K562 (cell line): ENCODE results near the gene PCSK6. TPM values are rescaled to one million over a fixed set of nuclear protein-coding genes. Genes with fewer than 3 reads are reported as not detected.

Source experiments
- ATAC-seq: fragments of 200-7000 bp; cut with Tn5 transposase; 3 replicates; pipeline ENCODE4 v1.9.1; 2020; ENCODE audit warnings: moderate library complexity
- BruUV-seq: library from RNA; stranded (reverse); fragments of 400-500 nt; replicated peaks from 2 replicates; lab custom pipeline; 2021; lab: Mats Ljungman, UMichigan
- CTCF ChIA-PET: fragments of 300-600 bp; formaldehyde crosslinking; extraction: SDS; loops from one replicate; lab custom pipeline; 2021; ENCODE audit warnings: low intra/inter-chr PET ratio; lab: Yijun Ruan, JAX
- POLR2A ChIA-PET: fragments of 300-600, 350-650 bp; sonication (Branson Sonifier 250); formaldehyde crosslinking; extraction: SDS; loops from one replicate; lab custom pipeline; 2021; ENCODE audit warnings: antibody characterized with exemption, inconsistent platforms; lab: Yijun Ruan, JAX
- DNase-seq, 4 experiments: peaks; one replicate each; pipeline versions ENCODE4 v3.0.0 to v3.0.0-alpha.2; 2011 to 2018; ENCODE audit warnings: low spot score in 3 of 4, mixed read lengths in 3 of 4; ENCODE audit errors: extremely low read depth in 1 of 4
- FAIRE-seq: peaks from 2 replicates; lab custom pipeline; 2011; peaks lifted over from hg19 to GRCh38; lab: Jason Lieb, UNC
- H2AFZ ChIP-seq: 2 replicates; pipeline ENCODE4 v1.6.0; 2011; ENCODE audit warnings: low read depth, low read length, control low read depth, inconsistent platforms
- H3K27ac ChIP-seq: fragments of 200-600 bp; 3 replicates; pipeline ENCODE4 v1.8.0; 2011; ENCODE audit warnings: low read depth, mild to moderate bottlenecking, control low read depth, inconsistent platforms, low read length, moderate library complexity, mixed read lengths; ENCODE audit errors: extremely low read depth
- H3K27me3 ChIP-seq, 2 experiments: fragments of 300-600 bp in 1 of 2; 2 replicates in 1 of 2; 3 replicates in 1 of 2; pipeline versions ENCODE4 v1.6.0 to v1.8.0; 2011; ENCODE audit warnings: inconsistent platforms in 2 of 2, low read length in 2 of 2, mild to moderate bottlenecking in 1 of 2, mixed read lengths in 1 of 2, moderate library complexity in 1 of 2; ENCODE audit not compliant: control insufficient read depth in 2 of 2, insufficient read depth in 2 of 2
- H3K36me3 ChIP-seq: fragments of 300-600 bp; 3 replicates; pipeline ENCODE4 v1.8.0; 2011; ENCODE audit warnings: mild to moderate bottlenecking, low read length, inconsistent platforms; ENCODE audit not compliant: control insufficient read depth, insufficient read depth
- H3K4me1 ChIP-seq, 2 experiments: fragments of 200-600 bp in 1 of 2; replicated peaks in 1 of 2; 2 replicates in 1 of 2; 3 replicates in 1 of 2; pipeline versions ENCODE4 v1.5.1 to v1.8.0; 2011; ENCODE audit warnings: inconsistent platforms in 2 of 2, low read length in 2 of 2, mild to moderate bottlenecking in 1 of 2, mixed read lengths in 1 of 2, moderate library complexity in 1 of 2; ENCODE audit not compliant: control insufficient read depth in 2 of 2, insufficient read depth in 2 of 2
- H3K4me2 ChIP-seq: 2 replicates; pipeline ENCODE4 v1.6.1; 2011; ENCODE audit warnings: low read length, control low read depth, inconsistent platforms, mixed read lengths; ENCODE audit not compliant: insufficient read depth
- H3K4me3 ChIP-seq: fragments of 200-600 bp; sonication (generic), shearing (Covaris generic); 2 replicates; pipeline ENCODE4 v1.5.1; 2016; ENCODE audit warnings: control low read depth, inconsistent platforms
- H3K79me2 ChIP-seq: fragments of 200-600 bp; 3 replicates; pipeline ENCODE4 v1.8.0; 2011; ENCODE audit warnings: low read length, inconsistent platforms; ENCODE audit not compliant: control insufficient read depth, insufficient read depth
- H3K9ac ChIP-seq, 2 experiments: 2 replicates each; pipeline versions ENCODE4 v1.6.0 to v1.6.1; 2011; ENCODE audit warnings: low read depth in 2 of 2, low read length in 2 of 2, control low read depth in 1 of 2, inconsistent platforms in 1 of 2, mild to moderate bottlenecking in 1 of 2, mixed read lengths in 1 of 2; ENCODE audit not compliant: insufficient read depth in 1 of 2
- H3K9me1 ChIP-seq: one replicate; pipeline ENCODE4 v1.6.0; 2011; ENCODE audit warnings: inconsistent platforms, mild to moderate bottlenecking, low read length, moderate library complexity; ENCODE audit not compliant: control insufficient read depth, insufficient read depth
- H3K9me3 ChIP-seq: replicated peaks from 2 replicates; pipeline ENCODE4 v1.5.1; 2011; ENCODE audit warnings: low read depth, low read length, inconsistent platforms; ENCODE audit not compliant: control insufficient read depth, insufficient read depth
- H4K20me1 ChIP-seq: replicated peaks from 2 replicates; pipeline ENCODE4 v1.6.1; 2011; ENCODE audit warnings: low read length, inconsistent platforms, mixed read lengths; ENCODE audit not compliant: control insufficient read depth, insufficient read depth
- ATF6 ChIP-seq: sonication (generic); formaldehyde crosslinking; IDR thresholded peaks from 2 replicates; pipeline ENCODE4 v1.4.0; 2020; ENCODE audit warnings: mild to moderate bottlenecking, missing genetic modification reagents
- GABPA ChIP-seq: fragments of 200-800 bp; sonication (Bioruptor generic); conservative IDR thresholded peaks from 2 replicates; pipeline ENCODE4 v1.6.1; 2016; ENCODE audit warnings: low read depth, missing genetic modification characterization, missing compliant biosample characterization
- JUND ChIP-seq, 2 experiments: IDR thresholded peaks; 2 replicates in 1 of 2; 3 replicates in 1 of 2; pipeline ENCODE4 v1.6.1; 2011; ENCODE audit warnings: borderline replicate concordance in 2 of 2, low read depth in 2 of 2, low read length in 2 of 2, improper control_type of control experiment in 1 of 2, missing biosample characterization in 1 of 2, missing genetic modification characterization in 1 of 2, missing genetic modification reagents in 1 of 2
- RNF2 ChIP-seq: sonication (generic); IDR thresholded peaks from 2 replicates; pipeline ENCODE4 v1.6.1; 2016
- WGBS: fragments of 100-300 bp; shearing (Covaris generic); methylation state at CpG from one replicate; pipeline ENCODE4 v1.1.6; 2016; ENCODE audit warnings: low coverage, mixed read lengths; ENCODE audit not compliant: insufficient coverage; ENCODE audit errors: missing lambda C conversion rate; 5-methylcytosine and 5-hydroxymethylcytosine counted together
- in situ Hi-C: fragments of 300-500 bp; cut with MboI; formaldehyde crosslinking; loops from 4 replicates; pipeline ENCODE4 v1.15.0; 2018; ENCODE audit warnings: inconsistent platforms, mixed read lengths
- intact Hi-C: fragments of 100-400 bp; cut with micrococcal nuclease; formaldehyde crosslinking; loops from 2 replicates; pipeline ENCODE4 v1.14.2; 2022
- polyA plus RNA-seq, 8 experiments: library from polyadenylated mRNA; depleted of rRNA in 4 of 8; stranded (reverse) in 5 of 8; unstranded in 3 of 8; fragments of >200 nt; fragmentation: Nextera tagmentation in 2 of 8; fragmentation: Illumina TruSeq in 1 of 8; extraction: Ambion mirVana in 2 of 8; extraction: Trizol in 1 of 8; gene quantifications; 2 replicates each; pipeline versions ENCODE4 v1.2.1 to v1.2.3, GENCODE V29; 2011 to 2014; ENCODE audit warnings: inconsistent platforms in 1 of 8, missing spikeins in 1 of 8
- total RNA-seq, 7 experiments: library from RNA; depleted of rRNA in 6 of 7; stranded (reverse); fragments of >200 nt in 6 of 7; fragmentation: Illumina TruSeq in 2 of 7; extraction: Trizol in 2 of 7; gene quantifications; 2 replicates each; pipeline versions ENCODE4 v1.2.1 to v1.2.3, GENCODE V29; 2011 to 2021; ENCODE audit warnings: low replicate concordance in 1 of 7
- TF ChIP-seq, protein P1 (sequence below): fragments of 250-450 bp; sonication (Bioruptor Pico); IDR thresholded peaks from 2 replicates; pipeline ENCODE4 v1.9.0; 2021; ENCODE audit warnings: mild to moderate bottlenecking, inconsistent platforms
- TF ChIP-seq, protein P2 (sequence below): IDR thresholded peaks from 2 replicates; pipeline ENCODE4 v1.6.1; 2011; ENCODE audit not compliant: insufficient read length; ENCODE audit errors: extremely low read depth

Gene PCSK6
- total and polyA plus RNA-seq, 9 of the 15 experiments (the other 6 are each of a cell fraction or from before 2014, with no cell fraction given) = 2.2 to 32.6 (median 14.5) TPM

DNA sequence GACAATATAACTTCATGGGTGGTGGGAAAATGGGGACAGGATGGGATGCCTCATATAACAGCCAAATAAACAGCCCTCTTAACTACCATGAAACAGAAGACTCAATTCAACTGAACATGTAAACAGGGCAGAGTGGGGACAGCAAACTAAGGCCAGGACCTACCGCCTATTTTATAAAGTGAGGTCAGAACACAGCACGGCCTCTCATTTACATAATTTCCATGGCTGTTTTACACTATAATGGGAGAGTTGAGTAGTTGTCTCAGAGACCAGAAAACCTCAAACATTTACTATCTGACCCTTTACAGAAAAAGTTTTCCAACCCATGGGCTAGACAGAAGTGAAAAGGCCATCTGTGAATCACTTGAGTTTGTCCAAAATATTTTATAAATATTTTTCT lies 137.8 kb downstream of the PCSK6 start (continued):
- TF ChIP-seq, protein P1, sequence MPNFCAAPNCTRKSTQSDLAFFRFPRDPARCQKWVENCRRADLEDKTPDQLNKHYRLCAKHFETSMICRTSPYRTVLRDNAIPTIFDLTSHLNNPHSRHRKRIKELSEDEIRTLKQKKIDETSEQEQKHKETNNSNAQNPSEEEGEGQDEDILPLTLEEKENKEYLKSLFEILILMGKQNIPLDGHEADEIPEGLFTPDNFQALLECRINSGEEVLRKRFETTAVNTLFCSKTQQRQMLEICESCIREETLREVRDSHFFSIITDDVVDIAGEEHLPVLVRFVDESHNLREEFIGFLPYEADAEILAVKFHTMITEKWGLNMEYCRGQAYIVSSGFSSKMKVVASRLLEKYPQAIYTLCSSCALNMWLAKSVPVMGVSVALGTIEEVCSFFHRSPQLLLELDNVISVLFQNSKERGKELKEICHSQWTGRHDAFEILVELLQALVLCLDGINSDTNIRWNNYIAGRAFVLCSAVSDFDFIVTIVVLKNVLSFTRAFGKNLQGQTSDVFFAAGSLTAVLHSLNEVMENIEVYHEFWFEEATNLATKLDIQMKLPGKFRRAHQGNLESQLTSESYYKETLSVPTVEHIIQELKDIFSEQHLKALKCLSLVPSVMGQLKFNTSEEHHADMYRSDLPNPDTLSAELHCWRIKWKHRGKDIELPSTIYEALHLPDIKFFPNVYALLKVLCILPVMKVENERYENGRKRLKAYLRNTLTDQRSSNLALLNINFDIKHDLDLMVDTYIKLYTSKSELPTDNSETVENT (CRISPR knock-in tag) = no peak

- in situ Hi-C loops (no loop called here), intact Hi-C loops (no loop called here)
- BruUV-seq = no TSS peak
- Histone ChIP-seq H3K36me3 (no peaks in the 10 kb centered on the region), H3K9me3 (no peaks in the 10 kb centered on the region), H3K4me1 (no peaks in the 10 kb centered on the region; a peak in 1 of 5 replicates), H3K4me2 (no peak overlapping the region), H3K27me3 (peaks cover 0 to 26% of the 10 kb centered on the region in 2 experiments; a peak in 2 of 5 replicates), H4K20me1 (no peaks in the 10 kb centered on the region), H3K9ac (no peak overlapping the region), H3K79me2 (no peaks in the 10 kb centered on the region), H3K4me3 (no peak overlapping the region), H2AFZ (no peak overlapping the region), H3K9me1 (no peaks in the 10 kb centered on the region), H3K27ac (no peak overlapping the region)
- POLR2A ChIA-PET = interaction anchor here (0.8 kb wide), 1 partner anchor 142 kb away, joined by 3 read pairs; no protein-coding TSS in a partner anchor
- DNase-seq (no peak), ATAC-seq (no peak), FAIRE-seq (no peak)
- TF ChIP-seq ATF6 (no peak), JUND (IDR thresholded peaks at IDR 0.05; ENCODE audit: borderline replicate concordance, low read depth, low read length) (no peak), JUND (tag; IDR thresholded peaks at IDR 0.05; ENCODE audit: borderline replicate concordance, low read depth, low read length) (no peak), GABPA (tag) (no peak), RNF2 (no peak)
- TF ChIP-seq, protein P2, sequence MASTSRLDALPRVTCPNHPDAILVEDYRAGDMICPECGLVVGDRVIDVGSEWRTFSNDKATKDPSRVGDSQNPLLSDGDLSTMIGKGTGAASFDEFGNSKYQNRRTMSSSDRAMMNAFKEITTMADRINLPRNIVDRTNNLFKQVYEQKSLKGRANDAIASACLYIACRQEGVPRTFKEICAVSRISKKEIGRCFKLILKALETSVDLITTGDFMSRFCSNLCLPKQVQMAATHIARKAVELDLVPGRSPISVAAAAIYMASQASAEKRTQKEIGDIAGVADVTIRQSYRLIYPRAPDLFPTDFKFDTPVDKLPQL = no peak
- 48% methylated on average over 14 of the region's 14 CpGs for WGBS
- CTCF ChIA-PET = no interaction called here
Observed at GRCh38 chr15:101349047-101349951, 140.2 kb downstream of the PCSK6 start.
